ENCODE measurements around the gene KLF5.
"Not testable (repeated sequence)": the region's sequence is repeated elsewhere in the genome, so short reads cannot be mapped to it uniquely, and the experiment has no call there.

DNA sequence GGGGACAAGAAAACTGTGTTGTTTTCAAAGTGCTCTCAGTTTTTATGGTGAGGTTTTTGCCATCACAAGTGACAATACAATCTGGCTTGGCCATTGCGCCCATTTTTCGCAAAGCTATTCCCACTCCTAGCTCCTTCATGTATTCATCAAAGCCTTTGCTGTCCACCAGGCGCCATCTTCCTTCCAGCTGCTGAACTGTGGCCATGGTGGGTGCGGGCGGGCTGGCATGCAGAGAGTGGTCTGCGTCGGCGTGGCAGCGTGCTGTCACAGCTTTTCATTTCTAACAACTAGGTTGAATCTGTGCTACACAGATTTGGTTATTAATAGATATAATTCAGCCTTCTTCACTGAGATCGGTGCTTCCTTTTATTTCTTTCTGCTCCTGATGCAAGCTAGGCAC is 42.0 kb downstream of the KLF5 start:
- TF ChIP-seq, protein P1, sequence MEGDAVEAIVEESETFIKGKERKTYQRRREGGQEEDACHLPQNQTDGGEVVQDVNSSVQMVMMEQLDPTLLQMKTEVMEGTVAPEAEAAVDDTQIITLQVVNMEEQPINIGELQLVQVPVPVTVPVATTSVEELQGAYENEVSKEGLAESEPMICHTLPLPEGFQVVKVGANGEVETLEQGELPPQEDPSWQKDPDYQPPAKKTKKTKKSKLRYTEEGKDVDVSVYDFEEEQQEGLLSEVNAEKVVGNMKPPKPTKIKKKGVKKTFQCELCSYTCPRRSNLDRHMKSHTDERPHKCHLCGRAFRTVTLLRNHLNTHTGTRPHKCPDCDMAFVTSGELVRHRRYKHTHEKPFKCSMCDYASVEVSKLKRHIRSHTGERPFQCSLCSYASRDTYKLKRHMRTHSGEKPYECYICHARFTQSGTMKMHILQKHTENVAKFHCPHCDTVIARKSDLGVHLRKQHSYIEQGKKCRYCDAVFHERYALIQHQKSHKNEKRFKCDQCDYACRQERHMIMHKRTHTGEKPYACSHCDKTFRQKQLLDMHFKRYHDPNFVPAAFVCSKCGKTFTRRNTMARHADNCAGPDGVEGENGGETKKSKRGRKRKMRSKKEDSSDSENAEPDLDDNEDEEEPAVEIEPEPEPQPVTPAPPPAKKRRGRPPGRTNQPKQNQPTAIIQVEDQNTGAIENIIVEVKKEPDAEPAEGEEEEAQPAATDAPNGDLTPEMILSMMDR (IDR thresholded peaks at IDR 0.05; ENCODE audit: low read depth, low read length): not testable (repeated sequence)
- TF ChIP-seq POLR2A (IDR thresholded peaks at IDR 0.05; ENCODE audit: extremely low read depth, insufficient read length); MYC (IDR thresholded peaks at IDR 0.05; ENCODE audit: low read depth, low read length): not testable (repeated sequence)

All from NB4 (cell line).